ENCODE measurements around the gene FAM187B.
"Not testable (repeated sequence)": the region's sequence is repeated elsewhere in the genome, so short reads cannot be mapped to it uniquely, and the experiment has no call there.

Gene FAM187B

DNA sequence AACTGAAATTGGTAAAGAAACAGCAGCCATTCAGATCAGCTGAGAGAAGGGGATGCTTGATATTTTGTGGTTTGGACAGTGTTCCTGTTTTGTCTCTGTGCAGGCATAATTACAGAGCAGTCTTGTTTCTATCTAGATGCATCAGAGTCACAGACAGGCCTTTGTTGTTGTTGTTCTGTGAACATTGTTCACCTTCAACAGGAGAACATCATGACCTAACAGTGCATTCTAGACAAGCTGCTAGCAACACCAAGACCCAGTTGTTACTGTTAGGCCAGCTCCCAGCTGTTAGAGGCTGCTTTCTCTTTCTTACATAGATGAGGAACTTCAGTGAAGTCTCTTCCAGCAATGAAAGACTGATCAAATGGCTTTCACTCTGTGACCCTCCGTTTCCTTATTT, 11.8 kb upstream of the FAM187B start:
- DNase-seq (ENCODE audit: insufficient read length, low spot score) = no peak
- FAIRE-seq = no peak

GRCh38 chr19:35239597-35239996, 11.1 kb upstream of the FAM187B start:
- not testable (repeated sequence) for DNase-seq (ENCODE audit: insufficient read length, low spot score); FAIRE-seq

GRCh38 chr19:35236638-35237400, 8.3 kb upstream of the FAM187B start:
- no peak for FAIRE-seq
- no peak for DNase-seq (ENCODE audit: insufficient read length, low spot score)

GRCh38 chr19:35232912-35233311, 4.4 kb upstream of the FAM187B start:
- no peak for FAIRE-seq

DNA sequence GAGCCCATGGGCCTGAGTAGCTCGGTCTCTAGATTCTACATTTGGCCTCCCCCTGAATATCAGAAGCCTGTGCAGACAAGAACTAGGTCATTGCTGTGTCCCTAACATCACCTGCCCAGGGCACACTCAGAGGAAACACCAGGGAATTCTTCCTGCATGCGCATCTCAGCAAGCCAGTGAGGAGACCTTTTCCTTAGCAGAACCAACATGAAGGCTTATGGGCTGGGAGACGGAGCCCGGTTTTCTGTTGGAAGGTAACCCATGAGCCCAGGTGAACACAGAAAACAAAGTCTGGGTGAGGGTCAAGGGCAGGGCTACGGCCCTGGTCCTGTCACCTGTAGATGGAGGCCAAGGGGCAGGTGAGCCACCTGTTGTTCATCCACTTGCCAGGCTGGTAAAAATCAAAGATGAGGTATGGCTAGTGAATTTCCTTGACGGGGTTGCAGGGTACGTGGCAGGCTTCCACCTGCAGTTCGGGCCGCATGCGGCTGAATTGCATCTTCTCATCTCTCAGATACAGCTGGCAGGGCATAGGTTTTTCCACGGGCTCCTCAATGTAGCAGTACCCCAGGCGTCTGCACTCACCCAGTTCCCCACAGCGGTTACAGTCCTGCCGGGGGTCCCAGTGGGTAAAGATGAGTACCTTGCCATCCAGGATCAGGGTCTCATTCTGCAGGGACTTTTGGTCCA, 3.6 kb upstream of the FAM187B start:
- FAIRE-seq = no peak
- no peak for DNase-seq (ENCODE audit: insufficient read length, low spot score)

More at GRCh38 chr19:35232912-35233311, 4.4 kb upstream of the FAM187B start:
- DNase-seq (ENCODE audit: insufficient read length, low spot score) = no peak

DNA sequence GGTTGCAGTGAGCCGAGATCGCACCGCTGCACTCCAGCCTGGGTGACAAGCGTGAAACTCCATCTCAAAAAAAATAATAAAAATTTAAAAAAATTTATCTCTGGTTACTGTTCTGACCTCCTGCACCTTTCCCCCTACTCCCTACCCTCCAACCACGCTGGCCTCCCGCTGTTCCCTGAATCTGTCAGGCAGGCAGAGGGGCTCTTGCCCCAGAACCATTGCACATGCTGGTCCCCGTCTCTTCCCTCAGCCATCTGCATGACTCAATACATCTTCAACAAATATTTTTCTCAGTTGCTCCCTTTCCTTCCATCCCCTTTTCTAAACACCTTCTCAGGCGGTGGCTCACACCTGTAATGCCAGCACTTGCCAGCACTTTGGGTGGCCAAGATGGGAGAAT, 1.1 kb upstream of the FAM187B start:
- DNase-seq (ENCODE audit: insufficient read length, low spot score) (no peak), FAIRE-seq (no peak)

DNA sequence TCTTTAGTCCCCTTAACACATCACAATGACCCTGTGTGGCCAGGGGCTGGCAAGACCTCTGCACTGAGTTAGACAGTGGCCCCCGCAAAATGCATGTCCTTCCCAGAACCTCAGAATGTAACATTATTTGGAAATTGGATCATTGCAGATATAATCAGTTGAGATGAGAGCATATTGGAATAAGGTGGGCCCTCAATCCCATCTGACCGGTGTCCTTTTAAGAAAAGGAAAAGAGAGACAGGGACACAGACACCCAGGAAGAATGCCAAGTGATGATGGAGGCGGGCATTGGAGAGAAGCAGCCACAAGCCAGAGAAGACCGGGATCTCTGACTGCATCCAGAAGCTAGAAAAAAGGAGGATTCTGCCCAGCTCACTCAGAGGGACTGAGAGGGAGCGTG, 1.8 kb downstream of the FAM187B start:
- FAIRE-seq (no peak), DNase-seq (ENCODE audit: insufficient read length, low spot score) (no peak)

GRCh38 chr19:35225951-35226350, 2.6 kb downstream of the FAM187B start:
- FAIRE-seq = no peak
- no peak for DNase-seq (ENCODE audit: insufficient read length, low spot score)

DNA sequence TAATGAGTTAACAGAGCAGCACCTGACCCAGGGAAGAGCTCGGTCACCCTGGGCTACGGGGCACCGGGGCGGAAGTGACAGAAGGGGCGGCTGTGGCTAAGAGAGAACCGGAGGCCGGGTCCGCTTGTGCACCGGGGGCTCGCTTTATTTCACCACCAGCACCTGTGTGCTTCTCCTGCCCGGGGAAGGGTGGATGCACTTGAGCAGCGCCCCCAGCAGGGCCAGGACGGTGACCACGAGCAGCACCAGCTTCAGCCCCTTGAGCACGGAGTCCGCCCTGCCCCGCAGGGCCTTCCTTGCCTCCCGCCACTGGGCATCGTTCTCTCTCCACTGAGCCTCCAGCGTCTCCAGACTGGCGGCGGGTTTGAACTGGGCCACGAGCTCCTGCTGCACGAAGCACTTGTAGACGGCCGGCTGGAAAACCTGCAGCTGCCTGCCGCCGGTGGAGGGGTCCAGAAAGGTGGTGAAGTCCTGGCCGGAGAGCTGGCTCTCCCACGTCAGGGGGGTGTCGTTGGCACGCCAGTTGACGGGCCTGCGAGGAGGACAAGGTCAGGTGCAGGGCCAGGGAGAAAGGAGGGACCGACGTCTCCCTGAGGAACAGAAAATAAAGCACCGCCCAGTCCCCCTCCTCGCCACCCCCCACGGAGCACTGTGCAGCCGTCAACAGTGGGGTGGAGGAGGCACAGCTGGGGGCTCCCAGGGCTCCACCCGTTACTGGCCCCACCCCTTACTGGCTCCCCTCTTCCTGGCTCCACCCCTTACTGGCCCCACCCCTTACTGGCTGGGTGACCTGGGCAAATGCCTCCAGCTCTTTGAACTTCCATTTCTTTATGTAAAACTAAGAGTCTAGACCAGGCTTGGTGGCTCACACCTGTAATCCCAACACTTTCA, 3.6 kb downstream of the FAM187B start:
- no peak for FAIRE-seq
- no peak for DNase-seq (ENCODE audit: insufficient read length, low spot score)

- DNase-seq (ENCODE audit: insufficient read length, low spot score) (no peak), FAIRE-seq (no peak)
These were observed 4.6 kb downstream of the FAM187B start for GRCh38 chr19:35223862-35224505.

- FAIRE-seq (no peak), DNase-seq (ENCODE audit: insufficient read length, low spot score) (no peak)
These were observed 5.3 kb downstream of the FAM187B start for GRCh38 chr19:35223084-35223790.

- no peak for DNase-seq (ENCODE audit: insufficient read length, low spot score)
- FAIRE-seq = no peak
These were observed 6.0 kb downstream of the FAM187B start for GRCh38 chr19:35222373-35223015.

GRCh38 chr19:35220973-35221590, 7.5 kb downstream of the FAM187B start:
- DNase-seq (ENCODE audit: insufficient read length, low spot score); FAIRE-seq: not testable (repeated sequence)

DNA sequence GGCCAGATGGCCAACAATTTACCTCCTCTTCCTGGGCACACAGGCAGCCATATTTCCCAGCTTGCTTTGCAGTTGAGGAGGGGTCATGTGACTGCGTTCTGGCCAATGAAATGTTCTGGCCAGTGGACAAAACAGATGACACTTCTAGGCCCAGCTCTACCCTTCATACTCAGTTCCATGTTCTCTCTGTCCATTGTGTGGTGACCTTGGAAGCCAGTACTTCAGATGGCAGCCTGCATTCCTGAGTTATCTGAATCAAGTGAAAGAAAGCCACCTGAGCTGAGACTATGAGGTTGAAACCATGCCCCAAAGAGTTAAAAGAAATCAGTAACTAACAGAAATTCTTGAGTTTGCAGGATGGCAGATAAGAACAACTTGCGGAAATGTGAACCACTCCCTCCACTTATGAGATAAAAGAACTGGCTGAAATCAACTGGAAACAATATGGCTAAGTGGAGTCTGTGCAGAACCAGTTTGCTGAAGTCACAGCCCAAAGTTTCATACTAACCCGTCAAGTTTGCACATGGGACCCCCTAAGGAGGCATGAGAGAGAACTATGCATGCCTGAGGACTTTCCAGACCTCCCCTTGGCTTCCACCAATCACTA, 8.1 kb downstream of the FAM187B start:
- FAIRE-seq (no peak), DNase-seq (ENCODE audit: insufficient read length, low spot score) (no peak)

GRCh38 chr19:35219008-35219407, 9.5 kb downstream of the FAM187B start:
- DNase-seq (ENCODE audit: insufficient read length, low spot score) (no peak), FAIRE-seq (no peak)

DNA sequence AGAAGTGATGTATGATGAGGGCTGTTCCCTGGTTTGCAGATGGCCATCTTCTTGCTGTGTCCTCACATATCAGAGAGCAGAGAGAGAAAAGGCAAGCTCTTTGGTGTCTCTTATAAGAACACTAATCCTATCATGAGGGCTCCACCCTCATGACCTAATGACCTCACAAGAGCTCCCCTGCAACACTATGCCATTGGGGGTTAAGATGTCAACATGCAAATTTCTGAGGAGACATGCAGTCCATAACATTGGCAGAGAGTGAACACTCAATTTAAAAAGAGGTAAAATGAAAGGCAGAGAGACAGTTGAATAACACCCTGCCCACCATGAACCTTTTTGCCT, 10.9 kb downstream of the FAM187B start:
- FAIRE-seq (no peak), DNase-seq (ENCODE audit: insufficient read length, low spot score) (no peak)

- DNase-seq (ENCODE audit: insufficient read length, low spot score) (no peak), FAIRE-seq (no peak)
These were observed 11.5 kb downstream of the FAM187B start for GRCh38 chr19:35216833-35217648.

Measured in HTR-8/SVneo (cell line).